Body of pancreas (tissue), 4 donors: ENCODE data around the gene MRO. TPM values are rescaled to one million over a fixed set of nuclear protein-coding genes. Genes with fewer than 3 reads are reported as not detected.

Experiments
- ATAC-seq: fragments of 150-250 bp; one replicate; pipeline ENCODE4 v1.9.1; 2016
- DNase-seq, 4 donors: peaks; one replicate each; pipeline ENCODE4 v3.0.0-alpha.2; 2019
- H3K27ac ChIP-seq, 4 donors: fragments of 200-600 bp; sonication (generic); 1 replicate in 3 of 4; 2 replicates in 1 of 4; pipeline versions ENCODE4 v1.5.1 to v1.6.1; 2016 to 2019; ENCODE audit warnings: mild to moderate bottlenecking in 1 of 4, mixed read lengths in 1 of 4, moderate library complexity in 1 of 4
- H3K27me3 ChIP-seq, 2 donors: fragments of 200-600 bp; sonication (generic); one replicate each; pipeline ENCODE4 v1.6.0; 2016; ENCODE audit warnings: mild to moderate bottlenecking in 1 of 2
- H3K36me3 ChIP-seq, 2 donors: fragments of 200-600 bp; sonication (generic); replicated peaks in 1 of 2; 2 replicates each; pipeline ENCODE4 v1.5.1; 2016; ENCODE audit warnings: low read depth in 2 of 2; ENCODE audit not compliant: insufficient read depth in 1 of 2
- H3K4me1 ChIP-seq: fragments of 200-600 bp; sonication (generic); one replicate; pipeline ENCODE4 v1.6.0; 2016
- H3K4me3 ChIP-seq, 2 donors: fragments of 200-600 bp; sonication (generic); 1 replicate in 1 of 2; 2 replicates in 1 of 2; pipeline ENCODE4 v1.5.1; 2016 to 2019
- H3K9me3 ChIP-seq, 3 donors: fragments of 200-600 bp; sonication (generic); 1 replicate in 2 of 3; 2 replicates in 1 of 3; pipeline ENCODE4 v1.5.1; 2016
- POLR2A ChIP-seq, 3 donors: fragments of 450-650 bp; IDR thresholded peaks; one replicate each; pipeline ENCODE4 v1.6.1; 2016; ENCODE audit warnings: antibody characterized with exemption in 3 of 3, mild to moderate bottlenecking in 2 of 3
- WGBS, 2 donors: methylation state at CpG; one replicate each; pipeline ENCODE4 v1.1.5; 2017; 5-methylcytosine and 5-hydroxymethylcytosine counted together
- intact Hi-C: fragments of 100-400 bp; cut with DNase I; formaldehyde crosslinking; loops from one replicate; pipeline ENCODE4 v1.15.1; 2023
- total RNA-seq, 2 donors: library from RNA; depleted of rRNA; stranded (reverse); fragments of >200 nt; gene quantifications; one replicate each; pipeline ENCODE4 v1.1.0, GENCODE V29; 2016
- TF ChIP-seq, protein P1 (sequence below), 7 experiments: fragments of 450-650 bp in 4 of 7; fragments of 200-600 bp in 3 of 7; sonication (generic) in 3 of 7; IDR thresholded peaks; one replicate each; pipeline ENCODE4 v1.5.1; 2016 to 2019; ENCODE audit warnings: antibody characterized with exemption in 7 of 7

MRO gene
- total RNA-seq, 2 donors from 2014 or later, result 0.26 to 0.66 TPM

DNA sequence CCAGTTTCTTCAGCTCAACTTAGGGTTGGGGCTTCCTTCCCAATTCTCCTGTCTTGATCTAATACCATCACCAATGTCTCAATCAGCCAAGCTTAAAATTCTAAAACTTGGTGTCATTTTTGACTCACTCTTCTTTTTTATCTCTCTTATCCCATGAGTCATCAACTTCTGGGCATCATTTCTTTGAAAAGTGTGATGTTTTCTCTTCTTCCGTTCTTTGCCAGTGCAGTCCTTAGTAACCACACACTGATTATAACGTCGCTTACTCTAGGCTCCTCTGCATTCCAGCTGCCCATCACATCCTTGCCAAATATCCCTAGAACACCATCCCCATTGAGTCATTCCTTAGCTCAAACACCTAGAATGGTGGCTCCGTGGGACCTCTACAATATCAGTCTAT lies 27.4 kb upstream of the MRO start:
- Histone ChIP-seq H3K4me1 (peaks cover 9% of the 10 kb centered on the region), H3K9me3 (no peaks in the 10 kb centered on the region), H3K27ac (no peak overlapping the region), H3K36me3 (no peaks in the 10 kb centered on the region), H3K4me3 (no peak overlapping the region), H3K27me3 (no peaks in the 10 kb centered on the region)
- intact Hi-C loops, result no loop called here
- no peak for DNase-seq
- 83 to 90% methylated on average over 4 of the region's 4 CpGs for WGBS, 2 donors
- TF ChIP-seq POLR2A (IDR thresholded peaks at IDR 0.05), result no peak
- TF ChIP-seq, protein P1, sequence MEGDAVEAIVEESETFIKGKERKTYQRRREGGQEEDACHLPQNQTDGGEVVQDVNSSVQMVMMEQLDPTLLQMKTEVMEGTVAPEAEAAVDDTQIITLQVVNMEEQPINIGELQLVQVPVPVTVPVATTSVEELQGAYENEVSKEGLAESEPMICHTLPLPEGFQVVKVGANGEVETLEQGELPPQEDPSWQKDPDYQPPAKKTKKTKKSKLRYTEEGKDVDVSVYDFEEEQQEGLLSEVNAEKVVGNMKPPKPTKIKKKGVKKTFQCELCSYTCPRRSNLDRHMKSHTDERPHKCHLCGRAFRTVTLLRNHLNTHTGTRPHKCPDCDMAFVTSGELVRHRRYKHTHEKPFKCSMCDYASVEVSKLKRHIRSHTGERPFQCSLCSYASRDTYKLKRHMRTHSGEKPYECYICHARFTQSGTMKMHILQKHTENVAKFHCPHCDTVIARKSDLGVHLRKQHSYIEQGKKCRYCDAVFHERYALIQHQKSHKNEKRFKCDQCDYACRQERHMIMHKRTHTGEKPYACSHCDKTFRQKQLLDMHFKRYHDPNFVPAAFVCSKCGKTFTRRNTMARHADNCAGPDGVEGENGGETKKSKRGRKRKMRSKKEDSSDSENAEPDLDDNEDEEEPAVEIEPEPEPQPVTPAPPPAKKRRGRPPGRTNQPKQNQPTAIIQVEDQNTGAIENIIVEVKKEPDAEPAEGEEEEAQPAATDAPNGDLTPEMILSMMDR (IDR thresholded peaks at IDR 0.05), result no peak
- no peak for ATAC-seq

DNA sequence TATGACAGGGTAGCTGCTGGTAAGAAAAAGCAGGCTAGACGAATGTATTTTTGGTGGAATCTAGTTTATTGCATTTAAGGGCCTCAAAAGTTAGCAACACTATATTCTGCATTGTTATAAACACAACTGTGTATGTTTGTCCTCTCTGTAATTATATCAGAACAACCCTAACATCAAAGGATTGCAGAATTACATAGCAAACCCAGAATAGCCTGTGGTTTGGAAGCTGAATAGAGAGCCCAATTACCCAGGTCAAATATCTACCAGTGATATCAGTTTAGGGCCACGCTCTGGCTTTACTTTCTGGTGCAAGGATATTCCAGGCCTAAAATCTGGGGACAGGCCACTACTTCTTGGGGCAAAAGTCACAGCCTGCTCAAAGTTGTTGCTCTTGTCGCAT lies 25.1 kb upstream of the MRO start:
- intact Hi-C loops, result no loop called here
- ATAC-seq (no peak), DNase-seq (no peak)
- Histone ChIP-seq H3K36me3 (no peaks in the 10 kb centered on the region), H3K4me3 (no peak overlapping the region), H3K9me3 (no peaks in the 10 kb centered on the region), H3K27me3 (no peaks in the 10 kb centered on the region), H3K4me1 (peaks cover 9% of the 10 kb centered on the region), H3K27ac (no peak overlapping the region)
- WGBS, 2 donors, result 79 to 84% methylated on average over 3 of the region's 3 CpGs
- no peak for TF ChIP-seq POLR2A (IDR thresholded peaks at IDR 0.05)
- TF ChIP-seq, protein P1 (IDR thresholded peaks at IDR 0.05), result no peak

DNA sequence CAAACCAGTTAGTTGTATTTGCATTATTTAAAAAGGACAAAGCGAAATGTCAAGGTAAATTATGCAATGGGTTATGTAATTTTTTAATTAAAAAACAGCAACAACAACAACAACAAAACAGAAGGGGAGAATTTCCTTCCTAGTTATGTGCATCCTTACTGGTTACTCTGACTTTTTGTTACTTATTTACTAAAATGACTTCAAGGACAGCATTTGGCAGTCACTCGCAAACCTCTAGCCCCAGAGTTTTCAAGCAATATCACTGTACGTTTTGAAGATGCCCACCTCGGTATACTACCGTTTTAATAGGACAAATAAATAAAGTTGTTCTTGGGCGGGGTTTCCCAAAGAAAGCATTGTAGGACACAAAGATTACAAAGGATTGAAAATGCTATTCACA lies 24.7 kb upstream of the MRO start:
- WGBS, 2 donors, result 32 to 34% methylated on average over 6 of the region's 6 CpGs
- Histone ChIP-seq H3K27me3 (no peaks in the 10 kb centered on the region), H3K9me3 (no peaks in the 10 kb centered on the region), H3K4me3 (no peak overlapping the region), H3K27ac (no peak overlapping the region), H3K4me1 (peaks cover 9% of the 10 kb centered on the region), H3K36me3 (no peaks in the 10 kb centered on the region)
- TF ChIP-seq, protein P1 (IDR thresholded peaks at IDR 0.05), result no peak
- TF ChIP-seq POLR2A (IDR thresholded peaks at IDR 0.05), result no peak
- intact Hi-C loops, result no loop called here
- ATAC-seq (no peak), DNase-seq (peak in 1 of 4 donors; percentile 19)

DNA sequence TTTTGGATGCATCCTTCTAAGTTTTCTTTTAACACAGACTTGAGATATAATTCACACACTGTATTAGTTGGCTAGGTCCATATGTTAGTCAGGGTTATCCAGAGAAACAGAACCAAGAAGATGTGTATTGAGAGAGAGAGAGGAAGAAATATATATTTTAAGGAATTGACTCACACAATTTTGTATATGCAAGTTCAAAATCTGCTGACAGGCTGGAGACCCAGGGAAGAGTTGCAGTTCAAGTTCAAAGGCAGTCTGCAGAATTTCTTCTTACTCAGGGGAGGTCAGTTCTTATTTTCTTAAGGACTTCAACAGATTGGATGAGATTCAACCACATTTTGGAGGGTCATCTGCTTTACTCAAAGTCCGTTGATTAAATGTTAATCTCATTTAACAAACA lies 23.0 kb upstream of the MRO start:
- WGBS, 2 donors, result 0 to 74% methylated on average over 1 of the region's 1 CpG
- Histone ChIP-seq H3K27ac (no peak overlapping the region), H3K27me3 (no peaks in the 10 kb centered on the region), H3K4me1 (peaks cover 9% of the 10 kb centered on the region), H3K36me3 (no peaks in the 10 kb centered on the region), H3K4me3 (no peak overlapping the region), H3K9me3 (no peaks in the 10 kb centered on the region)
- intact Hi-C loops, result no loop called here
- no peak for ATAC-seq
- no peak for DNase-seq
- TF ChIP-seq, protein P1 (IDR thresholded peaks at IDR 0.05), result no peak
- no peak for TF ChIP-seq POLR2A (IDR thresholded peaks at IDR 0.05)

DNA sequence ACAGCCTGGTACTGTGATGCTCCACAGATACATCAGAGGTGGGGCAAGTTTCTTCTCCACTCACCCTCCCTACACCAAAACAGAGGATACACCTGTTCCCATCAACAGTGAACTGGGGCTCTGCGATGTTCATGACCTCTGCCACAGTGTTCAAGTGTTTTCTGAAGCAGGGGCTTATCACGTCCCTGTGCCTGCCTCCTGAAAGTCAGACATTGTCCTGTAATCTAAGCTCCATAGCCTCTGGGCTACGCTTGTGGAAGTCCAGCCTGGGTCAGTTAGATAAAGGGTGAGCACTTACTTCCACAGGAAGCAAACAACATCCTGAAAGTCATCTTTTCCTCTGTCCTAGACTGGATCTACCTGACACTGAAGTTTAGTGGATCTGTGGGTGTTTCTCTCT lies 20.2 kb upstream of the MRO start:
- H3K27me3 ChIP-seq, result no peaks in the 10 kb centered on the region
- no peak overlapping the region for H3K27ac ChIP-seq
- no peak overlapping the region for H3K4me3 ChIP-seq
- ATAC-seq, result no peak
- WGBS, 2 donors, result 76% methylated on average over 2 to 3 of the region's 3 CpGs
- TF ChIP-seq, protein P1 (IDR thresholded peaks at IDR 0.05), result no peak
- no peak for TF ChIP-seq POLR2A (IDR thresholded peaks at IDR 0.05)
- peaks cover 8% of the 10 kb centered on the region for H3K4me1 ChIP-seq
- H3K36me3 ChIP-seq, result no peaks in the 10 kb centered on the region
- no peaks in the 10 kb centered on the region for H3K9me3 ChIP-seq
- intact Hi-C loops, result no loop called here
- no peak for DNase-seq
